ENCODE measurements around the gene ENOX1. TPM values are rescaled to one million over a fixed set of nuclear protein-coding genes. Genes with fewer than 3 reads are reported as not detected.

Gene ENOX1
- total RNA-seq, 2 donors from 2014 or later = 0.78 to 4.3 TPM

GRCh38 chr13:43470610-43471009, 316.2 kb downstream of the ENOX1 start:
- no peak for TF ChIP-seq POLR2A (IDR thresholded peaks at IDR 0.05)
- no peak for TF ChIP-seq CTCF (IDR thresholded peaks at IDR 0.05)
- DNase-seq = no peak
- no peak overlapping the region for H3K27ac ChIP-seq
- 89 to 96% methylated on average over 2 of the region's 2 CpGs for WGBS, 2 donors
- no peak for ATAC-seq
- intact Hi-C loops (cut with DNase I) = no loop called here
- no peaks in the 10 kb centered on the region for H3K27me3 ChIP-seq
- no peak overlapping the region for H3K4me3 ChIP-seq
- peaks cover 5% of the 10 kb centered on the region for H3K4me1 ChIP-seq
- H3K9me3 ChIP-seq = no peaks in the 10 kb centered on the region
- H3K36me3 ChIP-seq (replicated peaks in 1 of 2; ENCODE audit: insufficient read depth in 1 of 2, low read depth in 2 of 2) = no peaks in the 10 kb centered on the region

- no peaks in the 10 kb centered on the region for H3K36me3 ChIP-seq (replicated peaks in 1 of 2; ENCODE audit: insufficient read depth in 1 of 2, low read depth in 2 of 2)
- H3K27ac ChIP-seq = no peak overlapping the region
- no peak overlapping the region for H3K4me3 ChIP-seq
- peaks cover 5% of the 10 kb centered on the region for H3K4me1 ChIP-seq
- intact Hi-C loops (cut with DNase I) = no loop called here
- TF ChIP-seq CTCF (IDR thresholded peaks at IDR 0.05) = no peak
- TF ChIP-seq POLR2A (IDR thresholded peaks at IDR 0.05) = no peak
- H3K27me3 ChIP-seq = no peaks in the 10 kb centered on the region
- no peaks in the 10 kb centered on the region for H3K9me3 ChIP-seq
- WGBS, 2 donors = 82 to 86% methylated on average over 1 of the region's 1 CpG
- no peak for ATAC-seq
- DNase-seq = no peak
Measured at GRCh38 chr13:43469791-43470190, 317.0 kb downstream of the ENOX1 start.

GRCh38 chr13:43464578-43465264, 322.1 kb downstream of the ENOX1 start:
- no peak overlapping the region for H3K4me3 ChIP-seq

GRCh38 chr13:43448605-43449336, 338.0 kb downstream of the ENOX1 start:
- Histone ChIP-seq H3K9me3 (no peaks in the 10 kb centered on the region), H3K27ac (no peak overlapping the region), H3K36me3 (replicated peaks in 1 of 2; ENCODE audit: insufficient read depth in 1 of 2, low read depth in 2 of 2) (no peaks in the 10 kb centered on the region), H3K4me1 (no peaks in the 10 kb centered on the region), H3K4me3 (no peak overlapping the region), H3K27me3 (no peaks in the 10 kb centered on the region)
- 87 to 97% methylated on average over 10 of the region's 10 CpGs for WGBS, 2 donors
- intact Hi-C loops (cut with DNase I) = no loop called here
- DNase-seq (no peak), ATAC-seq (no peak)
- TF ChIP-seq POLR2A (IDR thresholded peaks at IDR 0.05) (no peak), CTCF (IDR thresholded peaks at IDR 0.05) (no peak)

More at GRCh38 chr13:43464578-43465264, 322.1 kb downstream of the ENOX1 start:
- Histone ChIP-seq H3K27ac (no peak overlapping the region), H3K4me1 (no peaks in the 10 kb centered on the region), H3K9me3 (no peaks in the 10 kb centered on the region), H3K36me3 (replicated peaks in 1 of 2; ENCODE audit: insufficient read depth in 1 of 2, low read depth in 2 of 2) (no peaks in the 10 kb centered on the region), H3K27me3 (no peaks in the 10 kb centered on the region)
- ATAC-seq (no peak), DNase-seq (no peak)
- TF ChIP-seq POLR2A (IDR thresholded peaks at IDR 0.05) (no peak), CTCF (IDR thresholded peaks at IDR 0.05) (no peak)
- WGBS, 2 donors = 69% methylated on average over 3 of the region's 3 CpGs
- intact Hi-C loops (cut with DNase I) = no loop called here
